Gastrocnemius medialis (tissue), 4 donors: ENCODE results near the gene FAHD2A.

Source experiments
- CTCF ChIP-seq, 5 experiments: fragments of 450-650 bp in 3 of 5; fragments of 200-600 bp in 2 of 5; sonication (generic) in 2 of 5; IDR thresholded peaks in 4 of 5; conservative IDR thresholded peaks in 1 of 5; 1 replicate in 4 of 5; 2 replicates in 1 of 5; pipeline ENCODE4 v1.5.1; 2016 to 2019; ENCODE audit warnings: antibody characterized with exemption in 5 of 5, mild to moderate bottlenecking in 3 of 5, moderate library complexity in 3 of 5
- POLR2A ChIP-seq, 2 donors: fragments of 450-650 bp; IDR thresholded peaks; one replicate each; pipeline ENCODE4 v1.6.1; 2017; ENCODE audit warnings: antibody characterized with exemption in 2 of 2, mild to moderate bottlenecking in 2 of 2, moderate library complexity in 2 of 2

- TF ChIP-seq CTCF (IDR thresholded peaks at IDR 0.05 in 4 of 5, conservative IDR thresholded peaks at IDR 0.05 in 1 of 5) (no peak), POLR2A (IDR thresholded peaks at IDR 0.05) (no peak)
These were observed 12.1 kb upstream of the FAHD2A start for GRCh38 chr2:95390272-95390880.
